ENCODE data around the gene SLC41A3. TPM values are rescaled to one million over a fixed set of nuclear protein-coding genes. Genes with fewer than 3 reads are reported as not detected.

Gene SLC41A3
- total RNA-seq, 4 donors from 2014 or later: 21.8 to 31.9 (median 31.1) TPM

- TF ChIP-seq CTCF (IDR thresholded peaks at IDR 0.05; ENCODE audit: low read depth): no peak
Observed at GRCh38 chr3:126118591-126118990, 34.7 kb upstream of the SLC41A3 start.

- TF ChIP-seq CTCF (IDR thresholded peaks at IDR 0.05; ENCODE audit: low read depth): no peak
Observed at GRCh38 chr3:126117786-126118185, 33.9 kb upstream of the SLC41A3 start.

- no peak for TF ChIP-seq CTCF (IDR thresholded peaks at IDR 0.05; ENCODE audit: low read depth)
Observed at GRCh38 chr3:126117212-126117611, 33.3 kb upstream of the SLC41A3 start.

GRCh38 chr3:126116526-126116925, 32.6 kb upstream of the SLC41A3 start:
- no peak for TF ChIP-seq CTCF (IDR thresholded peaks at IDR 0.05; ENCODE audit: low read depth)

- no peak for TF ChIP-seq CTCF (IDR thresholded peaks at IDR 0.05; ENCODE audit: low read depth)
Observed at GRCh38 chr3:126114443-126115386, 30.8 kb upstream of the SLC41A3 start.

- no peak for TF ChIP-seq CTCF (IDR thresholded peaks at IDR 0.05; ENCODE audit: low read depth)
Observed at GRCh38 chr3:126113733-126114442, 30.0 kb upstream of the SLC41A3 start.

- TF ChIP-seq CTCF (IDR thresholded peaks at IDR 0.05; ENCODE audit: low read depth): no peak
Observed at GRCh38 chr3:126113238-126113555, 29.3 kb upstream of the SLC41A3 start.

Measured in subcutaneous adipose tissue (tissue), 4 donors.